Epithelial cell of esophagus (primary cell): ENCODE results near the gene GPRIN3.

ENCODE experiments used
- DNase-seq: peaks from one replicate; pipeline ENCODE4 v3.0.0; 2010; ENCODE audit warnings: low read depth
- H3K4me3 ChIP-seq: 2 replicates; pipeline ENCODE4 v1.5.1; 2011; ENCODE audit warnings: mild to moderate bottlenecking, low read length, control low read depth
- CTCF ChIP-seq: IDR thresholded peaks from 2 replicates; pipeline ENCODE4 v1.5.1; 2011; ENCODE audit warnings: low read depth, mild to moderate bottlenecking, low read length, control low read depth, inconsistent platforms; ENCODE audit not compliant: insufficient read depth; ENCODE audit errors: missing control alignments

GPRIN3 gene

GRCh38 chr4:89295415-89295927 lies 12.1 kb downstream of the GPRIN3 start:
- no peak for TF ChIP-seq CTCF
- DNase-seq: no peak
- H3K4me3 ChIP-seq: no peak overlapping the region

- no peak for TF ChIP-seq CTCF
- DNase-seq: no peak
- no peak overlapping the region for H3K4me3 ChIP-seq
Observed at GRCh38 chr4:89294573-89295269, 12.9 kb downstream of the GPRIN3 start.

GRCh38 chr4:89293299-89293698 lies 14.3 kb downstream of the GPRIN3 start:
- no peak for TF ChIP-seq CTCF
- H3K4me3 ChIP-seq: no peak overlapping the region
- no peak for DNase-seq

- TF ChIP-seq CTCF: no peak
- DNase-seq: no peak
- no peak overlapping the region for H3K4me3 ChIP-seq
Observed at GRCh38 chr4:89290727-89291516, 16.7 kb downstream of the GPRIN3 start.

GRCh38 chr4:89289312-89289711 lies 18.3 kb downstream of the GPRIN3 start:
- DNase-seq: no peak
- TF ChIP-seq CTCF: no peak
- H3K4me3 ChIP-seq: no peak overlapping the region

GRCh38 chr4:89288430-89288829 lies 19.2 kb downstream of the GPRIN3 start:
- DNase-seq: no peak
- H3K4me3 ChIP-seq: no peak overlapping the region
- TF ChIP-seq CTCF: no peak
